HG03175 (cell line): ENCODE measurements around the gene MAP3K5.
A peak's percentile ranks its signal among the peaks of the same experiment; 100 is the strongest.
"Not testable (repeated sequence)": the region's sequence is repeated elsewhere in the genome, so short reads cannot be mapped to it uniquely, and the experiment has no call there.

Experiments
- ATAC-seq: cut with Tn5 transposase; IDR thresholded peaks from one replicate; pipeline ENCODE4 v1.9.1; 2021; ENCODE audit warnings: mild to moderate bottlenecking, moderate library complexity; ENCODE audit not compliant: unreplicated experiment

The MAP3K5 gene

GRCh38 chr6:136612666-136613389 lies 179.4 kb downstream of the MAP3K5 start:
- ATAC-seq = no peak

- ATAC-seq = no peak
Observed at GRCh38 chr6:136611746-136612145, 180.5 kb downstream of the MAP3K5 start.

GRCh38 chr6:136611133-136611532 lies 181.1 kb downstream of the MAP3K5 start:
- no peak for ATAC-seq

GRCh38 chr6:136609873-136610706 lies 182.2 kb downstream of the MAP3K5 start:
- ATAC-seq = no peak

- ATAC-seq = no peak
Observed at GRCh38 chr6:136608991-136609390, 183.3 kb downstream of the MAP3K5 start.

- peak; percentile 96 for ATAC-seq
Observed at GRCh38 chr6:136607932-136608772, 184.1 kb downstream of the MAP3K5 start.

- no peak for ATAC-seq
Observed at GRCh38 chr6:136607204-136607931, 184.9 kb downstream of the MAP3K5 start.

- ATAC-seq = no peak
Observed at GRCh38 chr6:136604928-136605510, 187.3 kb downstream of the MAP3K5 start.

- ATAC-seq = no peak
Observed at GRCh38 chr6:136604328-136604825, 187.9 kb downstream of the MAP3K5 start.

- no peak for ATAC-seq
Observed at GRCh38 chr6:136600818-136601217, 191.5 kb downstream of the MAP3K5 start.

- no peak for ATAC-seq
Observed at GRCh38 chr6:136599329-136600011, 192.8 kb downstream of the MAP3K5 start.

- no peak for ATAC-seq
Observed at GRCh38 chr6:136598048-136598447, 194.2 kb downstream of the MAP3K5 start.

- ATAC-seq = no peak
Observed at GRCh38 chr6:136594671-136595070, 197.6 kb downstream of the MAP3K5 start.

GRCh38 chr6:136593748-136594490 lies 198.4 kb downstream of the MAP3K5 start:
- ATAC-seq = peak; percentile 97

- ATAC-seq = no peak
Observed at GRCh38 chr6:136592930-136593673, 199.2 kb downstream of the MAP3K5 start.

- ATAC-seq = no peak
Observed at GRCh38 chr6:136591617-136592016, 200.7 kb downstream of the MAP3K5 start.

GRCh38 chr6:136590846-136591245 lies 201.4 kb downstream of the MAP3K5 start:
- not testable (repeated sequence) for ATAC-seq

GRCh38 chr6:136587527-136587926 lies 204.8 kb downstream of the MAP3K5 start:
- ATAC-seq = no peak
